KMS-11 (cell line): ENCODE measurements around the gene MID1.
A peak's percentile ranks its signal among the peaks of the same experiment; 100 is the strongest.

Experiments
- H2AFZ ChIP-seq: fragments of 200-600 bp; sonication (generic); 2 replicates; pipeline ENCODE4 v1.6.1; 2016; ENCODE audit warnings: antibody characterized with exemption, mixed run types, low read depth
- H3K27ac ChIP-seq: fragments of 200-600 bp; sonication (generic); 2 replicates; pipeline ENCODE4 v1.6.1; 2016; ENCODE audit warnings: mild to moderate bottlenecking, mixed run types
- H3K27me3 ChIP-seq: fragments of 200-600 bp; sonication (generic); 2 replicates; pipeline ENCODE4 v1.6.1; 2017; ENCODE audit warnings: mild to moderate bottlenecking, low read depth, mixed run types, moderate library complexity; ENCODE audit not compliant: insufficient read depth
- H3K36me3 ChIP-seq: fragments of 200-600 bp; sonication (generic); 2 replicates; pipeline ENCODE4 v1.6.1; 2017; ENCODE audit warnings: mild to moderate bottlenecking, mixed run types; ENCODE audit not compliant: insufficient read depth
- H3K4me1 ChIP-seq: fragments of 200-600 bp; sonication (generic); 2 replicates; pipeline ENCODE4 v1.6.1; 2016; ENCODE audit warnings: mild to moderate bottlenecking, low read depth, mixed run types; ENCODE audit not compliant: poor library complexity, severe bottlenecking
- H3K4me2 ChIP-seq: fragments of 200-600 bp; sonication (generic); 2 replicates; pipeline ENCODE4 v1.7.0; 2016; ENCODE audit warnings: mild to moderate bottlenecking, mixed run types
- H3K4me3 ChIP-seq: fragments of 200-600 bp; sonication (generic); IDR thresholded peaks from 2 replicates; pipeline ENCODE4 v1.6.1; 2017; ENCODE audit warnings: low read depth, low read length, mixed read lengths; ENCODE audit not compliant: insufficient read depth
- H3K79me2 ChIP-seq: fragments of 200-600 bp; sonication (generic); 2 replicates; pipeline ENCODE4 v1.6.1; 2016; ENCODE audit warnings: low read depth, mixed run types; ENCODE audit not compliant: insufficient read depth
- H3K9ac ChIP-seq: fragments of 200-600 bp; sonication (generic); 2 replicates; pipeline ENCODE4 v1.6.1; 2016; ENCODE audit warnings: mild to moderate bottlenecking, mixed run types
- H4K20me1 ChIP-seq: fragments of 200-600 bp; sonication (generic); 2 replicates; pipeline ENCODE4 v1.6.1; 2016; ENCODE audit warnings: mild to moderate bottlenecking, mixed run types; ENCODE audit not compliant: insufficient read depth
- CTCF ChIP-seq: fragments of 200-600 bp; sonication (generic); conservative IDR thresholded peaks from 2 replicates; pipeline ENCODE4 v1.6.1; 2017; ENCODE audit warnings: low read depth, mild to moderate bottlenecking, antibody characterized with exemption, low read length, moderate library complexity, mixed read lengths

Gene MID1

GRCh38 chrX:10620121-10620699 is at the start of gene MID1:
MID1 (minus strand) TSS chrX:10620585; CDS start chrX:10567547, 53,038 bp downstream.
- Histone ChIP-seq H3K79me2 (no peaks in the 10 kb centered on the region), H2AFZ (peak within 1 kb of the TSS; percentile 56), H3K9ac (peak within 1 kb of the TSS; percentile 82), H3K36me3 (no peaks in the 10 kb centered on the region), H4K20me1 (no peaks in the 10 kb centered on the region), H3K27ac (peak within 1 kb of the TSS; percentile 79), H3K4me2 (peak within 1 kb of the TSS; percentile 92), H3K4me1 (peaks cover 7% of the 10 kb centered on the region), H3K27me3 (no peaks in the 10 kb centered on the region), H3K4me3 (peak within 1 kb of the TSS; percentile 43)
- no peak for TF ChIP-seq CTCF

GRCh38 chrX:10667143-10667542 is 46.8 kb upstream of the MID1 start:
- Histone ChIP-seq H3K9ac (no peak overlapping the region), H3K36me3 (no peaks in the 10 kb centered on the region), H4K20me1 (no peaks in the 10 kb centered on the region), H3K27ac (no peak overlapping the region), H3K27me3 (no peaks in the 10 kb centered on the region), H3K79me2 (no peaks in the 10 kb centered on the region), H2AFZ (no peak overlapping the region), H3K4me2 (no peak overlapping the region), H3K4me1 (no peaks in the 10 kb centered on the region), H3K4me3 (no peak overlapping the region)
- TF ChIP-seq CTCF = no peak

- no peak overlapping the region for H3K27ac ChIP-seq
- H3K4me2 ChIP-seq = no peak overlapping the region
- H2AFZ ChIP-seq = no peak overlapping the region
- H3K27me3 ChIP-seq = no peaks in the 10 kb centered on the region
- H4K20me1 ChIP-seq = no peaks in the 10 kb centered on the region
- no peak overlapping the region for H3K4me3 ChIP-seq
- H3K9ac ChIP-seq = no peak overlapping the region
- no peaks in the 10 kb centered on the region for H3K36me3 ChIP-seq
- H3K4me1 ChIP-seq = no peaks in the 10 kb centered on the region
- TF ChIP-seq CTCF = no peak
- no peaks in the 10 kb centered on the region for H3K79me2 ChIP-seq
Measured at GRCh38 chrX:10666102-10666501, 45.7 kb upstream of the MID1 start.

- Histone ChIP-seq H3K9ac (no peak overlapping the region), H3K27me3 (no peaks in the 10 kb centered on the region), H3K36me3 (no peaks in the 10 kb centered on the region), H2AFZ (no peak overlapping the region), H4K20me1 (no peaks in the 10 kb centered on the region), H3K27ac (no peak overlapping the region), H3K79me2 (no peaks in the 10 kb centered on the region), H3K4me2 (no peak overlapping the region), H3K4me1 (no peaks in the 10 kb centered on the region), H3K4me3 (no peak overlapping the region)
- TF ChIP-seq CTCF = no peak
Measured at GRCh38 chrX:10665681-10666080, 45.3 kb upstream of the MID1 start.
